Karpas-422 (cell line): ENCODE measurements around the gene GASK1B. TPM values are rescaled to one million over a fixed set of nuclear protein-coding genes. Genes with fewer than 3 reads are reported as not detected.

Source experiments
- DNase-seq: peaks from one replicate; pipeline ENCODE4 v3.0.0-alpha.2; 2015
- H2AFZ ChIP-seq: fragments of 200-600 bp; sonication (generic); 2 replicates; pipeline ENCODE4 v1.6.1; 2014; ENCODE audit warnings: antibody characterized with exemption, low read length, mixed read lengths
- H3K27ac ChIP-seq: fragments of 200-600 bp; sonication (generic); 2 replicates; pipeline ENCODE4 v1.5.1; 2014; ENCODE audit warnings: mild to moderate bottlenecking, low read length, moderate library complexity
- H3K27me3 ChIP-seq: fragments of 200-600 bp; sonication (generic); 2 replicates; pipeline ENCODE4 v1.6.1; 2014; ENCODE audit warnings: low read length, mixed read lengths
- H3K36me3 ChIP-seq: fragments of 200-600 bp; sonication (generic); 2 replicates; pipeline ENCODE4 v1.6.1; 2014; ENCODE audit warnings: low read length, mixed read lengths; ENCODE audit not compliant: insufficient read depth
- H3K4me1 ChIP-seq: fragments of 200-600 bp; sonication (generic); 2 replicates; pipeline ENCODE4 v1.6.1; 2014; ENCODE audit warnings: mild to moderate bottlenecking, low read length, mixed read lengths
- H3K4me2 ChIP-seq: fragments of 200-600 bp; sonication (generic); 2 replicates; pipeline ENCODE4 v1.6.1; 2014; ENCODE audit warnings: low read length, low read depth, mild to moderate bottlenecking; ENCODE audit not compliant: poor library complexity, severe bottlenecking
- H3K4me3 ChIP-seq: fragments of 200-600 bp; sonication (generic); 2 replicates; pipeline ENCODE4 v1.5.1; 2014; ENCODE audit warnings: mild to moderate bottlenecking, antibody characterized with exemption, low read length, mixed read lengths
- H3K79me2 ChIP-seq: fragments of 200-600 bp; sonication (generic); 2 replicates; pipeline ENCODE4 v1.6.1; 2014; ENCODE audit warnings: mild to moderate bottlenecking, low read length, mixed read lengths
- H3K9ac ChIP-seq: fragments of 200-600 bp; sonication (generic); 2 replicates; pipeline ENCODE4 v1.6.0; 2014; ENCODE audit warnings: low read length
- H3K9me2 ChIP-seq: fragments of 200-600 bp; sonication (generic), shearing (Covaris generic); replicated peaks from 2 replicates; pipeline ENCODE4 v1.6.0; 2014; ENCODE audit warnings: mild to moderate bottlenecking, low read length, moderate library complexity; ENCODE audit not compliant: insufficient read depth
- H3K9me3 ChIP-seq: fragments of 300-700, 200-600 bp; sonication (generic); 2 replicates; pipeline ENCODE4 v1.6.1; 2014; ENCODE audit warnings: low read length, mixed read lengths
- H4K20me1 ChIP-seq: fragments of 200-600 bp; sonication (generic); 2 replicates; pipeline ENCODE4 v1.6.1; 2014; ENCODE audit warnings: mild to moderate bottlenecking, antibody characterized with exemption, low read length, low read depth; ENCODE audit not compliant: insufficient read depth
- total RNA-seq: library from RNA; depleted of rRNA; stranded (reverse); fragments of >200 nt; shearing (Covaris generic); gene quantifications from 2 replicates; pipeline ENCODE4 v1.2.3, GENCODE V29; 2014; ENCODE audit warnings: low replicate concordance

The GASK1B gene
- total RNA-seq, 1 experiment from 2014 or later = not detected

GRCh38 chr4:158179465-158179864 lies 6.6 kb upstream of the GASK1B start:
- Histone ChIP-seq H3K4me3 (no peak overlapping the region), H3K79me2 (no peaks in the 10 kb centered on the region), H3K9me3 (no peaks in the 10 kb centered on the region), H3K4me1 (no peaks in the 10 kb centered on the region), H3K9me2 (no peaks in the 10 kb centered on the region), H3K9ac (no peak overlapping the region), H3K27ac (no peak overlapping the region), H3K4me2 (no peak overlapping the region), H4K20me1 (no peaks in the 10 kb centered on the region), H3K36me3 (no peaks in the 10 kb centered on the region), H2AFZ (no peak overlapping the region), H3K27me3 (no peaks in the 10 kb centered on the region; the same call in 1 of the 2 replicates)
- DNase-seq = no peak

GRCh38 chr4:158176776-158177175 lies 4.0 kb upstream of the GASK1B start:
- no peak overlapping the region for H3K4me3 ChIP-seq
- no peak overlapping the region for H3K9ac ChIP-seq
- no peaks in the 10 kb centered on the region; the same call in 1 of the 2 replicates for H3K27me3 ChIP-seq
- no peak overlapping the region for H2AFZ ChIP-seq
- no peak overlapping the region for H3K4me2 ChIP-seq
- H3K9me3 ChIP-seq = no peaks in the 10 kb centered on the region
- no peaks in the 10 kb centered on the region for H3K9me2 ChIP-seq
- no peak overlapping the region for H3K27ac ChIP-seq
- H3K4me1 ChIP-seq = peaks cover 5% of the 10 kb centered on the region
- DNase-seq = no peak
- H3K36me3 ChIP-seq = no peaks in the 10 kb centered on the region
- H3K79me2 ChIP-seq = no peaks in the 10 kb centered on the region
- H4K20me1 ChIP-seq = no peaks in the 10 kb centered on the region

- no peak overlapping the region for H2AFZ ChIP-seq
- H3K9ac ChIP-seq = no peak overlapping the region
- H3K4me2 ChIP-seq = no peak overlapping the region
Observed at GRCh38 chr4:158176108-158176507, 3.3 kb upstream of the GASK1B start.

GRCh38 chr4:158170691-158171561 lies 1.9 kb downstream of the GASK1B start:
- Histone ChIP-seq H3K36me3 (no peaks in the 10 kb centered on the region), H4K20me1 (no peaks in the 10 kb centered on the region), H3K9ac (no peak overlapping the region), H3K27ac (no peak overlapping the region), H2AFZ (no peak overlapping the region), H3K9me3 (no peaks in the 10 kb centered on the region), H3K4me1 (peaks cover 12% of the 10 kb centered on the region), H3K4me2 (no peak overlapping the region), H3K79me2 (no peaks in the 10 kb centered on the region), H3K9me2 (no peaks in the 10 kb centered on the region), H3K27me3 (no peaks in the 10 kb centered on the region; the same call in none of the 2 replicates), H3K4me3 (no peak overlapping the region)
- peak; percentile 59 for DNase-seq

More at GRCh38 chr4:158176108-158176507, 3.3 kb upstream of the GASK1B start:
- Histone ChIP-seq H3K27me3 (no peaks in the 10 kb centered on the region; the same call in 1 of the 2 replicates), H3K9me2 (no peaks in the 10 kb centered on the region), H3K79me2 (no peaks in the 10 kb centered on the region), H3K4me3 (no peak overlapping the region), H3K27ac (no peak overlapping the region), H4K20me1 (no peaks in the 10 kb centered on the region), H3K9me3 (no peaks in the 10 kb centered on the region), H3K4me1 (peaks cover 5% of the 10 kb centered on the region), H3K36me3 (no peaks in the 10 kb centered on the region)
- no peak for DNase-seq

- H3K27ac ChIP-seq = no peak overlapping the region
- peaks cover 12% of the 10 kb centered on the region for H3K4me1 ChIP-seq
- no peak overlapping the region for H3K9ac ChIP-seq
- no peaks in the 10 kb centered on the region for H3K9me2 ChIP-seq
- no peak overlapping the region for H3K4me3 ChIP-seq
- peak; percentile 56 for DNase-seq
- H4K20me1 ChIP-seq = no peaks in the 10 kb centered on the region
- H2AFZ ChIP-seq = no peak overlapping the region; the same call in 1 of the 2 replicates
- no peak overlapping the region for H3K4me2 ChIP-seq
- no peaks in the 10 kb centered on the region for H3K9me3 ChIP-seq
- H3K36me3 ChIP-seq = no peaks in the 10 kb centered on the region
- H3K79me2 ChIP-seq = no peaks in the 10 kb centered on the region
- H3K27me3 ChIP-seq = no peaks in the 10 kb centered on the region; the same call in none of the 2 replicates
Observed at GRCh38 chr4:158169931-158170690, 2.7 kb downstream of the GASK1B start.

GRCh38 chr4:158169506-158169905 lies 3.3 kb downstream of the GASK1B start:
- Histone ChIP-seq H3K27ac (no peak overlapping the region), H3K27me3 (no peaks in the 10 kb centered on the region; the same call in 1 of the 2 replicates), H3K36me3 (no peaks in the 10 kb centered on the region), H3K4me3 (no peak overlapping the region), H3K4me1 (peaks cover 12% of the 10 kb centered on the region), H4K20me1 (no peaks in the 10 kb centered on the region), H3K9ac (no peak overlapping the region), H3K79me2 (no peaks in the 10 kb centered on the region), H2AFZ (no peak overlapping the region), H3K4me2 (no peak overlapping the region), H3K9me2 (no peaks in the 10 kb centered on the region), H3K9me3 (no peaks in the 10 kb centered on the region)
- DNase-seq = no peak

GRCh38 chr4:158168606-158169005 lies 4.2 kb downstream of the GASK1B start:
- Histone ChIP-seq H3K36me3 (no peaks in the 10 kb centered on the region), H3K4me1 (peaks cover 12% of the 10 kb centered on the region), H3K9ac (no peak overlapping the region), H2AFZ (no peak overlapping the region), H4K20me1 (no peaks in the 10 kb centered on the region), H3K27me3 (no peaks in the 10 kb centered on the region; the same call in 1 of the 2 replicates), H3K79me2 (no peaks in the 10 kb centered on the region), H3K27ac (no peak overlapping the region), H3K4me2 (no peak overlapping the region), H3K4me3 (no peak overlapping the region), H3K9me3 (no peaks in the 10 kb centered on the region), H3K9me2 (no peaks in the 10 kb centered on the region)
- DNase-seq = no peak

- Histone ChIP-seq H3K9ac (no peak overlapping the region), H3K9me3 (no peaks in the 10 kb centered on the region), H3K4me2 (no peak overlapping the region), H3K9me2 (no peaks in the 10 kb centered on the region), H4K20me1 (no peaks in the 10 kb centered on the region), H3K4me1 (peaks cover 7% of the 10 kb centered on the region), H3K27me3 (no peaks in the 10 kb centered on the region; the same call in 1 of the 2 replicates), H3K4me3 (no peak overlapping the region), H2AFZ (no peak overlapping the region), H3K36me3 (no peaks in the 10 kb centered on the region), H3K27ac (no peak overlapping the region), H3K79me2 (no peaks in the 10 kb centered on the region)
- no peak for DNase-seq
Observed at GRCh38 chr4:158166701-158167100, 6.1 kb downstream of the GASK1B start.
